Gastrocnemius medialis (tissue), 4 donors: ENCODE data around the gene GLB1L.

ENCODE experiments used
- CTCF ChIP-seq, 5 experiments: fragments of 450-650 bp in 3 of 5; fragments of 200-600 bp in 2 of 5; sonication (generic) in 2 of 5; IDR thresholded peaks in 4 of 5; conservative IDR thresholded peaks in 1 of 5; 1 replicate in 4 of 5; 2 replicates in 1 of 5; pipeline ENCODE4 v1.5.1; 2016 to 2019; ENCODE audit warnings: antibody characterized with exemption in 5 of 5, mild to moderate bottlenecking in 3 of 5, moderate library complexity in 3 of 5
- POLR2A ChIP-seq, 2 donors: fragments of 450-650 bp; IDR thresholded peaks; one replicate each; pipeline ENCODE4 v1.6.1; 2017; ENCODE audit warnings: antibody characterized with exemption in 2 of 2, mild to moderate bottlenecking in 2 of 2, moderate library complexity in 2 of 2

- no peak for TF ChIP-seq CTCF (IDR thresholded peaks at IDR 0.05 in 4 of 5, conservative IDR thresholded peaks at IDR 0.05 in 1 of 5)
- TF ChIP-seq POLR2A (IDR thresholded peaks at IDR 0.05): no peak
These were observed 19.9 kb downstream of the GLB1L start for GRCh38 chr2:219225350-219225749.
